Epithelial cell of esophagus (primary cell): ENCODE measurements around the gene MAP1LC3B2.

Experiments
- DNase-seq: peaks from one replicate; pipeline ENCODE4 v3.0.0; 2010; ENCODE audit warnings: low read depth
- H3K4me3 ChIP-seq: 2 replicates; pipeline ENCODE4 v1.5.1; 2011; ENCODE audit warnings: mild to moderate bottlenecking, low read length, control low read depth
- CTCF ChIP-seq: IDR thresholded peaks from 2 replicates; pipeline ENCODE4 v1.5.1; 2011; ENCODE audit warnings: low read depth, mild to moderate bottlenecking, low read length, control low read depth, inconsistent platforms; ENCODE audit not compliant: insufficient read depth; ENCODE audit errors: missing control alignments

MAP1LC3B2 gene

DNA sequence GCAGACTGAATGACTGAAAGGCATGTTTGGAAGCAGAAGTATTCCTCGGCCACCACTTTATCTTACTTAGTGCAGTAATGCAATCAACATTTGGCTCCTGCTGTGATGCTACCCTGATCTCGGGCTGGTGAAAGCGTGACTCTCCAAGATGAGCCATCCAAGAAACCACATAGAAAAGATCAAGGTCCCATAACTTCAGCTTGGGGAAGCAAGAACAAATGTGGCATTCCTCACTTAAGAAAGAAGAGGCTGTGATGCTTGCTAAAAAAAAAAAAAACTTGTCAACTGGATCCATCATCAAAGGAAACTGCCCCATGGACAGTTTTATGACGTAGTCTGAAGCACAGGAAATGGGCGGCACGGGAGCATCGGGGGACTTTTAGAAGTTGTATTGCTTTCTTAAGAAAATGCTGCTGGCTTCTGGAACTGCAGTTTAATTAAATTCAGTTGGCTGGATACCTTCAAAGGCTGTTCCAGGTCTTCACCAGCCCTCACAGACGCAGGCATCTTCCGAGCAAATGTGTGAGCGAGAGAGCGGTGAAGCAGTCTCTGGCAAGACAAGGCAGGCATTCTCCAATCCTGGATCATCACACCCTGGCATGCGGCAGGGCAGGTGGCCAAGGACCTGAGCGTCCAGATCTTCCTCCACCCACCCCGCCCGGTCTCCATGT is 38.2 kb upstream of the MAP1LC3B2 start:
- DNase-seq = peak; percentile 67
- no peak overlapping the region for H3K4me3 ChIP-seq
- no peak for TF ChIP-seq CTCF

DNA sequence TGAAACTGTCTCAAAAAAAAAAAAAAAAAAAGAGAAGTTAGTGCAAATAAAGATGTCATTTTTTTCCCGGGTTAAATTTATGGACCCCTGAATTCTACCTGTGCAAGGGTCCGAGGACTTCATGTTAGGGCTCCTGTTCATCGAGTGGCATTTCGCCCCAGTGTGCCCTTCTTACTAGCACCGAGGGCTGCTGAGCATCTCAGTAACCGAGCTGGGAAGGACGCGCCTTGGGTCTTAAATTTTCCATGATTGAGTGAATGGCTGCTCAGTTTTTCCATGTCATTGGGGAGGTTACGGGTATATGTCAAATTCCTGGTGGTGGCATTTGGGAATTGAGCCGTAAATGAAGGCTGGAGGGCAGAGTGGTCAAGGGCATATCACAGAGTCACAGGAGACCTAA is 34.9 kb upstream of the MAP1LC3B2 start:
- H3K4me3 ChIP-seq = no peak overlapping the region
- TF ChIP-seq CTCF = no peak
- no peak for DNase-seq

DNA sequence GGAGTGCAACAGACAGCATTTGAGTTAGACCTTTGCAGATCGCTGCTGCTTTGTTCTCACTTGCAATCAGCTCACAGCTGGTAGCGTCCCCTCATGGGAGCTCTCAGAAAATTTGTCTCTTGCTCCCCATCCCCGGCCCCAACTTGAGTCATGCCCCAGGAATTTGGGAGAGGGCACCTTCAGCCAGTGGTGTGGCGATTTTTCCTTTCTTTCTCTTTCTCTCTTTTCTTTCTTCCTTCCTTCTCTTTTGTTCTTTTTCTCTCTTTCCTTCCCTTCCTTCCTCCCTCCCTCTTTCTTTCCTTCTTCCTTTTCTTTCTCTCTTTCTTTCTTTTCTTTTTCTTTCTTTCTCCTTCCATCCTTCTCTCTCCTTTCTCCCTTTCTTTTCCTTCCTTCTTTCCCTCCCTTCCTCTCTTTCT is 34.2 kb upstream of the MAP1LC3B2 start:
- H3K4me3 ChIP-seq = no peak overlapping the region
- peak; percentile 55 for DNase-seq
- TF ChIP-seq CTCF = no peak

DNA sequence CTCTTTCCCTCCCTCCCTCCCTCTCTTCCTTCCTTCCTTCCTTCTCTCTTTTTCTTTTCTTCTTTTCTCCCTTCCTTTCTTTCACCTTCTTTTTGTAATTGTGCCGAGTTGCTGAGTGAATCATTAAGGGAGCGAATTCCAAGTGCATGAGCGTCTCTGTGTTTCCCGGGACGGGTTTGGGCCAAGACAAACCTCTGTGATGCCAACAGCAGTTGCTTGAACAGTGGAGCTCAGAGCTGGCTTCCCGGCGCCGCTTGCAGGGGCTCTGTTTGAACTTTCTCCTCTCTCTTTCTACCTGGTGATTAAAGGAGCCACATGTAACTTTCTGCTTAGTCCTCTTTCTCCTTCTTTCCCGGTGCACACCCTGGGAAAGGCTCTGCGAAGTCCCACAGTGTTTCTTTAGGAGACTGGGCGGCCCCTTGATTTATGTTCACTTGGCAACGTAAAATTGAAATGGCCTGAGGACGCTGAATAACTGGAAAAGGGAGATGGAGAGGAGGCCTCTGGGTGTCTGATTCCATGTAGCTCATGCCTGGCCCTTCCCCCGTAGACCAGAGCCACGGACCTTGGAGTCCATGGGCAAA is 33.7 kb upstream of the MAP1LC3B2 start:
- H3K4me3 ChIP-seq = no peak overlapping the region
- peak; percentile 91 for DNase-seq
- TF ChIP-seq CTCF = no peak

GRCh38 chr12:116528065-116528464 is 31.1 kb upstream of the MAP1LC3B2 start:
- TF ChIP-seq CTCF = no peak
- no peak overlapping the region for H3K4me3 ChIP-seq
- DNase-seq = peak; percentile 79

DNA sequence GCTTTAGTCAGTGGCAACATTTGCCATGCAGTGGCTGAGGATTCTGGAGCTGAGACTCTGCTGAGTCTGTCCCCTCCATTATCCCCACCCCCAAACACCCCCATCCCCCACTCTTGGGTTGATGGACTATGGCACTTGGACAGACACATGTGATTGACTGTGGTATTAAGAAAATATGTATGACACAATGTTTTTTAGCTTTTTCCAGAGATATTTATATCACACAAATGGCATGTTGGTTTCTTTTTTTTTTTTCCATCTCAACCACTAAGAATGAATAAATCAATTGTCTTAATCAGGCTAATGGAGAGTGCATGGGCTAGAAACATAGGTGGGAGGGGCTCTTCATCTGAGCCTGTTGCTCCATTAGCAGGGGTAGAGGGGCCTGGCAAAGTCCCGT is 30.7 kb upstream of the MAP1LC3B2 start:
- TF ChIP-seq CTCF = no peak
- H3K4me3 ChIP-seq = no peak overlapping the region
- no peak for DNase-seq

DNA sequence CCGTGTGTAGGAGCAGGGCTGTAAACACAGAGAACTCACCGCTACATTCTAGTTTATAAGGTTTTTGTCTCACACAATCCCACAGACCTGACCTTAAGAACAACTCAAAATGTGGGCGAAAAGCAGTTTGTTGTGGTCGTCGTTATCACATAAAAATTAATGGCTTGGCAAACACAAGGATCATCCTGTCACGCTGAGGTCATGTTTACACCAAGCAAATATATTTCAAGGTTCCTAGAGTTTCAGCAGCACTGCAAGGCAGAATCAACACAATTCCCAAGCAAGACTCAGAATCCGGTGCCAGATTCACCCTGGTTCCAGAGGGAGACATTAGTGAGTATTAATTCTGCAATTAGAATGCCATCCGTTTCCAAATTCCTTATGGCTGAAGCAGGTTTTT is 30.1 kb upstream of the MAP1LC3B2 start:
- DNase-seq = no peak
- no peak overlapping the region for H3K4me3 ChIP-seq
- TF ChIP-seq CTCF = no peak
